Activated CD4-positive, alpha-beta T cell treated with anti-CD3 and anti-CD28 coated beads for 36 hours (primary cell): Measurements from ENCODE around the gene KRTAP9-4. TPM values are rescaled to one million over a fixed set of nuclear protein-coding genes. Genes with fewer than 3 reads are reported as not detected.
"Not testable (repeated sequence)": the region's sequence is repeated elsewhere in the genome, so short reads cannot be mapped to it uniquely, and the experiment has no call there.

Experiments used
- ATAC-seq: fragments of 200-7000 bp; cut with Tn5 transposase; one replicate; pipeline ENCODE4 v1.10.0; 2021; ENCODE audit warnings: mild to moderate bottlenecking, moderate library complexity
- CTCF ChIA-PET: fragments of 350-600 bp; sonication (Branson Sonifier 250); formaldehyde crosslinking; loops from one replicate; lab custom pipeline; 2021; ENCODE audit warnings: antibody characterized with exemption; lab: Charles Lee
- POLR2A ChIA-PET: fragments of 350-600 bp; sonication (Branson Sonifier 250); formaldehyde crosslinking; loops from one replicate; lab custom pipeline; 2021; ENCODE audit warnings: antibody characterized with exemption, inconsistent platforms; lab: Charles Lee
- DNase-seq: peaks from one replicate; pipeline ENCODE4 v3.0.0-alpha.2; 2020
- H3K27ac Mint-ChIP-seq: one replicate; pipeline ENCODE4 v1.8.0; 2021; ENCODE audit warnings: mixed read lengths
- H3K27me3 Mint-ChIP-seq: one replicate; pipeline ENCODE4 v1.8.0; 2021; ENCODE audit warnings: mixed read lengths
- H3K36me3 Mint-ChIP-seq: one replicate; pipeline ENCODE4 v1.8.0; 2021; ENCODE audit warnings: low read depth, mixed read lengths
- H3K4me1 Mint-ChIP-seq: one replicate; pipeline ENCODE4 v1.8.0; 2021; ENCODE audit warnings: mixed read lengths
- H3K4me3 Mint-ChIP-seq: one replicate; pipeline ENCODE4 v1.8.0; 2021; ENCODE audit warnings: mild to moderate bottlenecking, moderate library complexity, mixed read lengths
- H3K9me3 Mint-ChIP-seq: one replicate; pipeline ENCODE4 v1.8.0; 2021; ENCODE audit warnings: low read depth, mixed read lengths
- intact Hi-C, 2 experiments: fragments of 100-400 bp; cut with DNase I in 1 of 2; cut with micrococcal nuclease in 1 of 2; formaldehyde crosslinking; loops; one replicate each; pipeline versions ENCODE4 v1.14.2 to v1.15.1; 2022 to 2024; cut with DNase I, micrococcal nuclease
- total RNA-seq, 2 experiments: library from RNA; stranded (reverse); gene quantifications; one replicate each; pipeline ENCODE4 v1.2.3, GENCODE V29; 2021

Gene KRTAP9-4
- total RNA-seq, 2 experiments from 2014 or later, result not detected

DNA sequence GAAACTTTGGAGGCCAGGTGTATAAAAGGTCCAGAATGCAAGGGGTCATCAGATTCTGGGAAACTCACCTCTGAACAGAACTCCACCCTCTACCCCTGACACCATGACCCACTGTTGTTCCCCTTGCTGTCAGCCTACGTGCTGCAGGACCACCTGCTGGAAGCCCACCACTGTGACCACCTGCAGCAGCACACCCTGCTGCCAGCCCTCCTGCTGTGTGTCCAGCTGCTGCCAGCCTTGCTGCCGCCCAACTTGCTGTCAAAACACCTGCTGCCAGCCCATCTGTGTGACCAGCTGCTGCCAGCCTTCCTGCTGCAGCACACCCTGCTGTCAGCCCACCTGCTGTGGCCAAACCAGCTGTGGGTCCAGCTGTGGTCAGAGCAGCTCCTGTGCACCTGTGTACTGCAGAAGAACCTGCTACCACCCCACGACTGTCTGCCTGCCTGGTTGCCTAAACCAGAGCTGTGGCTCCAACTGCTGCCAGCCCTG is 11.5 kb upstream of the KRTAP9-4 start, which contains the start of gene KRTAP9-8:
Gene KRTAP9-8 (plus strand): TSS at position 51 of the 489 bp plus-strand sequence. CDS start 53 bp downstream, at position 104.
- H3K4me3 Mint-ChIP-seq, H3K27ac Mint-ChIP-seq, H3K4me1 Mint-ChIP-seq, DNase-seq, ATAC-seq, H3K9me3 Mint-ChIP-seq, H3K27me3 Mint-ChIP-seq, intact Hi-C loops, CTCF ChIA-PET, H3K36me3 Mint-ChIP-seq, POLR2A ChIA-PET: not testable (repeated sequence)

DNA sequence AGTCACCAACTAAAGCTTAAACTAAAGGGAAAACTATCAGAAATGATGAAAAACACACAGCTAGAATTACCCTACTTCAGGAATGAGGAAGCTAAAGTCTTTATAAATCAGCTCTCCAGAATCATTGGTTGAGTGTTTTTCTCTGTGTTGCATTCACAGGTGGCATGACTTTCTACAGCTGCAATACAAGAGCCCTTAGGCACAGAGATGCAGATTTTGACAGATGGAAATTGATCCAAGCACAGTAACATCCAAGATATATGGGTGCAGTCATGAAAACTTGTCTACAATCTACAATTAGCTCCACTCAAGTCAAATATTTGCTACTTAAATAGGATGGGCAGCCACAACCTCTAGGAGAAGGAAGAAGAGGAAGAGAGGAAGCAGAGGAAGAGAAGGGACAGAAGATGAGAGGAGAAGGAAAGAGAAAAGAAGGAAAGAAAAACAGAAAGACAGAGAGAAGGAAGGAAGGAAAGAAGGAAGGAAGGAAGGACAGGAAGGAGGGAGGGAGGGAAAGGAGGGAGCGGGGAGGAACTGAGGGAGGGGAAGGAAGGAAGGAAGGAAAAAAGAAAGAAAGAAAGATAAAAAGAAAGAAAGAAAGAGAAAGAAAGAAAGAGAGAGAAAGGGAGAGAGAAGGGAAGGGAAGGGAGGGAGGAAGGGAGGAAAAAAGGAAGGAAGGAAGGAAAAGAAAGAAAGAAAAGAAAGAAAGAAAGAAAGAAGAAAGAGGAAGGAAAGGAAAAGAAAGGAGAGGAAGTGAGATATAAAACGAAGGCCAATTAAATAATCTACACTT is 2.3 kb upstream of the KRTAP9-4 start:
- H3K9me3 Mint-ChIP-seq, H3K27me3 Mint-ChIP-seq, ATAC-seq, CTCF ChIA-PET, H3K4me3 Mint-ChIP-seq, DNase-seq, intact Hi-C loops, H3K27ac Mint-ChIP-seq, H3K36me3 Mint-ChIP-seq, POLR2A ChIA-PET, H3K4me1 Mint-ChIP-seq: not testable (repeated sequence)

DNA sequence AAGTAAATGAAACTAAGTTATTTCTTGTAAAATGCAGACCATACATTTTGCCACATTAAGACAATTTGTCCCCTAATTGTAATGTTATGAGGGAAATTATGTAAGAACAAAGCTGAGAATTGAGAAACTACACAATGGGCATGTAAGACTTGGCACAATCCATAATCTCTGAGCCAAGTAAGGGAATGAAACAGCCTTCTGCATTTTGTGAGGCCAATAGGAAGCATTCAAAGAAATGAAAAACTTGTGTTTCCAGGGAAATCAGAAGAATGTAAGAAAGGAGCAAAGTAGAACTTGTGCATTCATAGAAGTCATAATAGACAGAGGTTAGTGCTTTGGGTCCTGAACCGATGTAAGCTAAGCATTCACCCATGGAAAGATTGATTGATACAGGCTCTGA is 1.8 kb downstream of the KRTAP9-4 start:
- no peaks in the 10 kb centered on the region for H3K4me1 Mint-ChIP-seq
- H3K27ac Mint-ChIP-seq, result no peak overlapping the region
- CTCF ChIA-PET, result interaction anchor here (0.7 to 0.9 kb wide), 2 partner anchors 395 to 437 kb away, joined by 3 read pairs; partner anchors contain the start of gene EIF1
- no peaks in the 10 kb centered on the region for H3K9me3 Mint-ChIP-seq
- no peaks in the 10 kb centered on the region for H3K36me3 Mint-ChIP-seq
- ATAC-seq (no peak), DNase-seq (no peak)
- POLR2A ChIA-PET, result no interaction called here
- H3K27me3 Mint-ChIP-seq, result no peaks in the 10 kb centered on the region
- intact Hi-C loops, result no loop called here
- H3K4me3 Mint-ChIP-seq, result no peak overlapping the region

DNA sequence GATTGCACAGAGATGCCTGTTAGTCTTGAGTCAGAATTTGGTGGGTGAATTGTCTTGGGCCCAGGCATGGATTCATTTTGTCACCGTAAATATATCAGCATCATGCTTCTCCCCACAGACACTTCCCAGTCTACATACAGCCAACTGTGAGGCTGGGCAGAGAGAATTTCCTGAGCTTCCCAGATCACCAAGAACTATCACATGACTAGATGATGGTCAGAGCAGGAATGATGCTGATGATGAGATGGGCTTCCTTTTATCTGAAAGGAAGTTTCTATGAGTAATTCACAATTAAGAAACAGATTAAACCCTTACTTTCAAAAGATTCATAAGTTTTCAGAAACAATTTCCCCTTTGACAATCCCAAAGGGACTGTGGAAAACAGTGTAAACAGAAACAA is 5.4 kb downstream of the KRTAP9-4 start:
- DNase-seq (no peak), ATAC-seq (no peak)
- Mint-ChIP-seq H3K4me1 (no peaks in the 10 kb centered on the region), H3K9me3 (no peaks in the 10 kb centered on the region), H3K27me3 (peaks cover 4% of the 10 kb centered on the region), H3K4me3 (no peak overlapping the region), H3K27ac (no peak overlapping the region), H3K36me3 (no peaks in the 10 kb centered on the region)
- intact Hi-C loops, result no loop called here
- POLR2A ChIA-PET, result no interaction called here
- CTCF ChIA-PET, result no interaction called here

- ATAC-seq, H3K36me3 Mint-ChIP-seq, DNase-seq, H3K4me3 Mint-ChIP-seq, CTCF ChIA-PET, intact Hi-C loops, H3K27ac Mint-ChIP-seq, H3K9me3 Mint-ChIP-seq, H3K27me3 Mint-ChIP-seq, POLR2A ChIA-PET, H3K4me1 Mint-ChIP-seq: not testable (repeated sequence)
These were observed 6.1 kb downstream of the KRTAP9-4 start, which contains the start of gene KRTAP9-9 for GRCh38 chr17:41255381-41256290. TSS of gene KRTAP9-9 (plus strand) at chr17:41255384.

DNA sequence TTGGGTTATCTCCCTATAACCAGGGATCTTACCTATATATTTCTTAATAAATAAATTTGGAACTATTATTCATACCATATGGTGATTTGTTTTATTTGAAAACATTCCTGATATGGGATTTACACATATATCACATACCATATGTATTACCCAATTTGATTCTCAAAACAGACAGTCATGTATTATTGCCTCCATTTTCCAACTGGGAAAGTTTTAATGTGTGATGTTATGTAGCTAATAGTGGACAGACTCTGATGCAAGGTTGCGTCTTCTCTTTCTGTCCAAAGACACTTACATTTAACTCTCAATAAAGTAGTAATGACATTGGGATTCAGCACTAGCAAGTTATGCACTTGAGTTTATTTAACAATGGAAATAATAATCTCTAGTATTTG is 6.8 kb downstream of the KRTAP9-4 start:
- CTCF ChIA-PET, result no interaction called here
- ATAC-seq (no peak), DNase-seq (no peak)
- Mint-ChIP-seq H3K27ac (no peak overlapping the region), H3K4me3 (no peak overlapping the region), H3K27me3 (peaks cover 4% of the 10 kb centered on the region), H3K9me3 (no peaks in the 10 kb centered on the region), H3K4me1 (peaks cover 13% of the 10 kb centered on the region), H3K36me3 (no peaks in the 10 kb centered on the region)
- POLR2A ChIA-PET, result no interaction called here
- intact Hi-C loops, result no loop called here

DNA sequence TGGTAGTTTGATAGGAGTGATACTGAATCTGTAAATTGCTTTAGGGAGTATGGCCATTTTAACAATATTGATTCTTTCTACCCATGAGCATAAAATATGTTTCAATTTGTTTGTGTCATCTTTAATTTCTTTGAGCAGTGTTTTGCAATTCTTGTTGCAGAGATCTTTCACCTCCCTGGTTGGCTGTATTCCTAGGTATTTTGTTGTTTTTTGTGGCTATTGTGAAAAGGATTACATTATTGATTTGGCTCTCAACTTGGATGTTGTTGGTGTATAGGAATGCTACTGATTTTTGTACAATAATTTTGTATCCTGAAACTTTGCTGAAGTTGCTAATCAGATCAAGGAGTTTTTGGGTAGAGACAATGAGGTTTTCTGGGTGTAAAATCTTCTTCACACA is 8.9 kb downstream of the KRTAP9-4 start:
- H3K9me3 Mint-ChIP-seq, result no peaks in the 10 kb centered on the region
- no peaks in the 10 kb centered on the region for H3K36me3 Mint-ChIP-seq
- intact Hi-C loops, result no loop called here
- no peak overlapping the region for H3K27ac Mint-ChIP-seq
- DNase-seq, result no peak
- H3K4me1 Mint-ChIP-seq, result peaks cover 16% of the 10 kb centered on the region
- no peak for ATAC-seq
- ChIA-PET CTCF (no interaction called here), POLR2A (no interaction called here)
- no peak overlapping the region for H3K4me3 Mint-ChIP-seq
- peaks cover 4% of the 10 kb centered on the region for H3K27me3 Mint-ChIP-seq

- CTCF ChIA-PET, result no interaction called here
- Mint-ChIP-seq H3K36me3 (no peaks in the 10 kb centered on the region), H3K4me1 (peaks cover 18% of the 10 kb centered on the region), H3K4me3 (no peak overlapping the region), H3K9me3 (no peaks in the 10 kb centered on the region), H3K27me3 (no peaks in the 10 kb centered on the region), H3K27ac (no peak overlapping the region)
- DNase-seq (no peak), ATAC-seq (no peak)
- intact Hi-C loops, result no loop called here
- POLR2A ChIA-PET, result no interaction called here
These were observed 13.7 kb downstream of the KRTAP9-4 start for GRCh38 chr17:41263212-41263611.

DNA sequence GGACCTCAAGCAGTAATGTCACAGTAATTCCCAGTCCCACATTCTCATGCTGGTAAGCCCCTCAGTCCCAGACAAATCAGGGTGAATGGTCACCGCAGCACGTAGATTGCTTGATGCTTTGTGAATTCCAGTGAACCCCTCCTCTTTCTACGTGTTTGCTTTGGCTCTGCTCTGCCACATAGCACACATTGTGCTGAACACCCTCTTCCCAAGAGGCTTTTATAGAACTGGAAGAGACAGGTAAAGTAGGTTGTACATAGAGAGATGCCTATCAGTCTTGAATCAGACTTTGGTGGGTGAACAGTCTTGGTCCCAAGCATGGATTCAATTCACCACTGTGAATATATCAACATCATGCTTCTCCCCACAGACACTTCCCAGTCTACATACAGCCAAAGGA is 15.1 kb downstream of the KRTAP9-4 start:
- no peak overlapping the region for H3K27ac Mint-ChIP-seq
- DNase-seq, result no peak
- intact Hi-C loops, result no loop called here
- ChIA-PET POLR2A (no interaction called here), CTCF (no interaction called here)
- no peaks in the 10 kb centered on the region for H3K36me3 Mint-ChIP-seq
- H3K9me3 Mint-ChIP-seq, result no peaks in the 10 kb centered on the region
- no peak overlapping the region for H3K4me3 Mint-ChIP-seq
- H3K4me1 Mint-ChIP-seq, result peaks cover 18% of the 10 kb centered on the region
- no peaks in the 10 kb centered on the region for H3K27me3 Mint-ChIP-seq
- ATAC-seq, result no peak

GRCh38 chr17:41265078-41265477 is 15.6 kb downstream of the KRTAP9-4 start, which contains the start of gene KRTAP9-6:
TSS of gene KRTAP9-6 (plus strand) at chr17:41265378. CDS start at chr17:41265378, 0 bp downstream.
- Mint-ChIP-seq H3K36me3 (no peaks in the 10 kb centered on the region), H3K9me3 (no peaks in the 10 kb centered on the region)

DNA sequence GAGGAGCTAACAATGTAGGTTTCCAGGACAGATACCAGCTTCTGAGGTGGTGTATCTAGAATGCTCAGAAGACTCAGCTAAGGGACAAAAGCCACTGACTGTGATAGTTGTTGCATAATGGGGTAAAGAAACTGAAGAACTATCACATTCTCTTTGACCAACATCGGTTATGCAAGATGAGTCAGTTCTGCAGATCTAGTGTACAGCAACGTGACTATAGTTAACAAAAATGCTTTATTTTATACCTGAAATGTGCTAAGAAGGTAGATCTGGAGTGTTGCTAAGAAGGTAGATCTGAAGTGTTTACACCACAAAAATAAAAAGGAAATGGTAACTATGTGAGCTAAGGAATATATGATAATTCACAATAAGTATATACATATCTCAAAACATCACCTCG is 18.2 kb downstream of the KRTAP9-4 start:
- no peak for DNase-seq
- Mint-ChIP-seq H3K36me3 (no peaks in the 10 kb centered on the region), H3K27me3 (no peaks in the 10 kb centered on the region), H3K9me3 (no peaks in the 10 kb centered on the region), H3K4me1 (peaks cover 3% of the 10 kb centered on the region), H3K4me3 (no peak overlapping the region), H3K27ac (no peak overlapping the region)
- ATAC-seq, result no peak
- intact Hi-C loops, result no loop called here
- ChIA-PET CTCF (no interaction called here), POLR2A (no interaction called here)

More at GRCh38 chr17:41265078-41265477, 15.6 kb downstream of the KRTAP9-4 start, which contains the start of gene KRTAP9-6:
- ATAC-seq, result no peak
- Mint-ChIP-seq H3K4me1 (peaks cover 18% of the 10 kb centered on the region), H3K27ac (no peak within 1 kb of the TSS), H3K27me3 (no peaks in the 10 kb centered on the region), H3K4me3 (no peak within 1 kb of the TSS)
- intact Hi-C loops, result no loop called here
- ChIA-PET POLR2A (no interaction called here), CTCF (no interaction called here)
- no peak for DNase-seq
